Measurements from ENCODE around the gene GRPEL1. TPM values are rescaled to one million over a fixed set of nuclear protein-coding genes. Genes with fewer than 3 reads are reported as not detected.
A peak's percentile ranks its signal among the peaks of the same experiment; 100 is the strongest.

The GRPEL1 gene
- total and polyA plus RNA-seq, 9 of the 15 experiments (the other 6 are each of a cell fraction or from before 2014, with no cell fraction given) = 43.4 to 192 (median 86.6) TPM

GRCh38 chr4:7094916-7095315 lies 27.1 kb upstream of the GRPEL1 start:
- peaks cover 0 to 6% of the 10 kb centered on the region in 2 experiments; a peak in 1 of 5 replicates for H3K4me1 ChIP-seq (replicated peaks in 1 of 2; ENCODE audit: control insufficient read depth in 2 of 2, insufficient read depth in 2 of 2, low read length in 2 of 2)
- BruUV-seq (replicated peaks) = no TSS peak
- CTCF ChIA-PET (ENCODE audit: low intra/inter-chr PET ratio) = no interaction called here
- H3K4me3 ChIP-seq = no peak overlapping the region
- H3K79me2 ChIP-seq (ENCODE audit: control insufficient read depth, insufficient read depth, low read length) = no peaks in the 10 kb centered on the region
- in situ Hi-C loops (cut with MboI) (no loop called here), intact Hi-C loops (cut with micrococcal nuclease) (no loop called here)
- H3K27ac ChIP-seq (ENCODE audit: extremely low read depth, low read depth, low read length) = no peak overlapping the region
- ATAC-seq (peak; percentile 37; the same call in 2 of the 3 replicates), DNase-seq (ENCODE audit: extremely low read depth in 1 of 4, low spot score in 3 of 4) (no peak), FAIRE-seq (no peak)
- no peaks in the 10 kb centered on the region for H4K20me1 ChIP-seq (replicated peaks; ENCODE audit: control insufficient read depth, insufficient read depth, low read length)
- POLR2A ChIA-PET = interaction anchor here (0.6 to 1.3 kb wide), 4 partner anchors 9 to 186 kb away, joined by 3 to 4 read pairs (median 4); no protein-coding TSS in a partner anchor
- no peak overlapping the region for H3K4me2 ChIP-seq (ENCODE audit: insufficient read depth, low read length)
- H2AFZ ChIP-seq (ENCODE audit: low read depth, low read length) = no peak overlapping the region; the same call in 1 of the 2 replicates
- H3K27me3 ChIP-seq (ENCODE audit: control insufficient read depth in 2 of 2, insufficient read depth in 2 of 2, low read length in 2 of 2) = peaks cover 44 to 52% of the 10 kb centered on the region in 2 experiments
- no peaks in the 10 kb centered on the region for H3K9me1 ChIP-seq (ENCODE audit: control insufficient read depth, insufficient read depth, low read length)
- no peak overlapping the region for H3K9ac ChIP-seq (ENCODE audit: insufficient read depth in 1 of 2, low read depth in 2 of 2, low read length in 2 of 2)
- H3K9me3 ChIP-seq (replicated peaks; ENCODE audit: control insufficient read depth, insufficient read depth, low read depth, low read length) = no peaks in the 10 kb centered on the region
- no peaks in the 10 kb centered on the region for H3K36me3 ChIP-seq (ENCODE audit: control insufficient read depth, insufficient read depth, low read length)
- WGBS (ENCODE audit: insufficient coverage, low coverage, missing lambda C conversion rate) = 7% methylated on average over 10 of the region's 10 CpGs
- TF ChIP-seq ZNF449 (CRISPR knock-in tag; IDR thresholded peaks at IDR 0.05) (no peak), U2AF2 (optimal IDR thresholded peaks at IDR 0.05; ENCODE audit: low read depth, low read length) (no peak), RBM22 (IDR thresholded peaks at IDR 0.05; ENCODE audit: low read depth, low read length, poor library complexity, severe bottlenecking) (no peak), ZBTB33 (CRISPR knock-in tag; IDR thresholded peaks at IDR 0.05) (no peak), STAG1 (CRISPR knock-in tag; IDR thresholded peaks at IDR 0.05; ENCODE audit: borderline replicate concordance) (no peak), HDAC2 (IDR thresholded peaks at IDR 0.05) (no peak), CREB1 (IDR thresholded peaks at IDR 0.05) (no peak), CREB1 (CRISPR knock-in tag; IDR thresholded peaks at IDR 0.05) (no peak), SPI1 (IDR thresholded peaks at IDR 0.05; ENCODE audit: borderline replicate concordance, low read depth, low read length) (no peak), ZFP36 (IDR thresholded peaks at IDR 0.05; ENCODE audit: low read depth, low read length, partially characterized antibody) (no peak), HNRNPLL (IDR thresholded peaks at IDR 0.05; ENCODE audit: low read depth, low read length, poor library complexity, severe bottlenecking) (no peak), POLR3A (IDR thresholded peaks at IDR 0.05; ENCODE audit: borderline replicate concordance, extremely low read depth, insufficient read depth, insufficient read length) (no peak), ZNF3 (CRISPR knock-in tag; IDR thresholded peaks at IDR 0.05) (no peak), TEAD4 (IDR thresholded peaks at IDR 0.05; ENCODE audit: low read length) (no peak), TEAD4 (CRISPR knock-in tag; IDR thresholded peaks at IDR 0.05; ENCODE audit: borderline replicate concordance) (no peak)
- TF ChIP-seq, protein P1, sequence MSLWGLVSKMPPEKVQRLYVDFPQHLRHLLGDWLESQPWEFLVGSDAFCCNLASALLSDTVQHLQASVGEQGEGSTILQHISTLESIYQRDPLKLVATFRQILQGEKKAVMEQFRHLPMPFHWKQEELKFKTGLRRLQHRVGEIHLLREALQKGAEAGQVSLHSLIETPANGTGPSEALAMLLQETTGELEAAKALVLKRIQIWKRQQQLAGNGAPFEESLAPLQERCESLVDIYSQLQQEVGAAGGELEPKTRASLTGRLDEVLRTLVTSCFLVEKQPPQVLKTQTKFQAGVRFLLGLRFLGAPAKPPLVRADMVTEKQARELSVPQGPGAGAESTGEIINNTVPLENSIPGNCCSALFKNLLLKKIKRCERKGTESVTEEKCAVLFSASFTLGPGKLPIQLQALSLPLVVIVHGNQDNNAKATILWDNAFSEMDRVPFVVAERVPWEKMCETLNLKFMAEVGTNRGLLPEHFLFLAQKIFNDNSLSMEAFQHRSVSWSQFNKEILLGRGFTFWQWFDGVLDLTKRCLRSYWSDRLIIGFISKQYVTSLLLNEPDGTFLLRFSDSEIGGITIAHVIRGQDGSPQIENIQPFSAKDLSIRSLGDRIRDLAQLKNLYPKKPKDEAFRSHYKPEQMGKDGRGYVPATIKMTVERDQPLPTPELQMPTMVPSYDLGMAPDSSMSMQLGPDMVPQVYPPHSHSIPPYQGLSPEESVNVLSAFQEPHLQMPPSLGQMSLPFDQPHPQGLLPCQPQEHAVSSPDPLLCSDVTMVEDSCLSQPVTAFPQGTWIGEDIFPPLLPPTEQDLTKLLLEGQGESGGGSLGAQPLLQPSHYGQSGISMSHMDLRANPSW (CRISPR knock-in tag; IDR thresholded peaks at IDR 0.05) = no peak

All from K562 (cell line).